HG02571 (cell line): Measurements from ENCODE around the gene STX1A.
"Not testable (repeated sequence)": the region's sequence is repeated elsewhere in the genome, so short reads cannot be mapped to it uniquely, and the experiment has no call there.

Experiments
- ATAC-seq: cut with Tn5 transposase; IDR thresholded peaks from one replicate; pipeline ENCODE4 v1.9.1; 2021; ENCODE audit warnings: mild to moderate bottlenecking, moderate library complexity; ENCODE audit not compliant: unreplicated experiment

Gene STX1A

GRCh38 chr7:73736885-73737284, 17.4 kb upstream of the STX1A start:
- no peak for ATAC-seq

- no peak for ATAC-seq
Observed at GRCh38 chr7:73735528-73735905, 16.0 kb upstream of the STX1A start.

GRCh38 chr7:73734619-73735527, 15.4 kb upstream of the STX1A start:
- peak; percentile 31 for ATAC-seq

GRCh38 chr7:73732397-73732796, 12.9 kb upstream of the STX1A start:
- ATAC-seq: no peak

- ATAC-seq: no peak
Observed at GRCh38 chr7:73730485-73730884, 11.0 kb upstream of the STX1A start.

GRCh38 chr7:73728551-73728950, 9.1 kb upstream of the STX1A start:
- no peak for ATAC-seq

GRCh38 chr7:73727952-73728351, 8.5 kb upstream of the STX1A start:
- ATAC-seq: no peak

- no peak for ATAC-seq
Observed at GRCh38 chr7:73726083-73726466, 6.6 kb upstream of the STX1A start.

GRCh38 chr7:73723813-73724212, 4.3 kb upstream of the STX1A start:
- no peak for ATAC-seq

- no peak for ATAC-seq
Observed at GRCh38 chr7:73722785-73723184, 3.3 kb upstream of the STX1A start.

- not testable (repeated sequence) for ATAC-seq
Observed at GRCh38 chr7:73722182-73722581, 2.7 kb upstream of the STX1A start.

GRCh38 chr7:73721377-73721817, 1.9 kb upstream of the STX1A start:
- ATAC-seq: no peak

- not testable (repeated sequence) for ATAC-seq
Observed at GRCh38 chr7:73720443-73720842, 974 bp upstream of the STX1A start.

- no peak for ATAC-seq
Observed at GRCh38 chr7:73719806-73720169, 319 bp upstream of the STX1A start.

GRCh38 chr7:73718438-73718881, 1.0 kb downstream of the STX1A start:
- no peak for ATAC-seq

- ATAC-seq: no peak
Observed at GRCh38 chr7:73717991-73718405, 1.5 kb downstream of the STX1A start.

- no peak for ATAC-seq
Observed at GRCh38 chr7:73717025-73717807, 2.3 kb downstream of the STX1A start.

- no peak for ATAC-seq
Observed at GRCh38 chr7:73716318-73716890, 3.1 kb downstream of the STX1A start.

GRCh38 chr7:73715648-73716317, 3.7 kb downstream of the STX1A start:
- ATAC-seq: no peak

GRCh38 chr7:73713319-73713718, 6.2 kb downstream of the STX1A start:
- ATAC-seq: not testable (repeated sequence)

GRCh38 chr7:73712773-73713172, 6.7 kb downstream of the STX1A start:
- no peak for ATAC-seq
